AG10803 (cell line): Measurements from ENCODE around the gene DGKA.
A peak's percentile ranks its signal among the peaks of the same experiment; 100 is the strongest.
"Not testable (repeated sequence)": the region's sequence is repeated elsewhere in the genome, so short reads cannot be mapped to it uniquely, and the experiment has no call there.

Experiments used
- DNase-seq: peaks from one replicate; pipeline ENCODE4 v3.0.0; 2010; ENCODE audit warnings: low read depth
- H3K4me3 ChIP-seq: 2 replicates; pipeline ENCODE4 v1.5.1; 2011; ENCODE audit warnings: mild to moderate bottlenecking, low read length, control low read depth
- CTCF ChIP-seq: conservative IDR thresholded peaks from 2 replicates; pipeline ENCODE4 v1.5.1; 2011; ENCODE audit warnings: mild to moderate bottlenecking, low read length, control low read depth, inconsistent platforms

Gene DGKA

GRCh38 chr12:55991110-55991509 lies 60.1 kb downstream of the DGKA start:
- TF ChIP-seq CTCF, result no peak
- no peak for DNase-seq
- no peak overlapping the region for H3K4me3 ChIP-seq

GRCh38 chr12:55993230-55993853 lies 62.4 kb downstream of the DGKA start:
- DNase-seq, result no peak
- TF ChIP-seq CTCF, result no peak
- no peak overlapping the region for H3K4me3 ChIP-seq

- no peak for TF ChIP-seq CTCF
- no peak overlapping the region for H3K4me3 ChIP-seq
- no peak for DNase-seq
Measured at GRCh38 chr12:55995366-55995765, 64.4 kb downstream of the DGKA start.

GRCh38 chr12:55996201-55996714 lies 65.3 kb downstream of the DGKA start:
- peak overlapping the region; percentile 95 for H3K4me3 ChIP-seq
- peak; percentile 57 for DNase-seq
- peak; percentile 86 for TF ChIP-seq CTCF

GRCh38 chr12:55996715-55997534 lies 66.0 kb downstream of the DGKA start, which contains the start of gene SUOX:
SUOX (plus strand) TSS chr12:55997276; CDS start chr12:56002222, 4,946 bp downstream.
- H3K4me3 ChIP-seq, result peak within 1 kb of the TSS; percentile 95
- no peak for TF ChIP-seq CTCF
- DNase-seq, result peak; percentile 96

- peak overlapping the region; percentile 95 for H3K4me3 ChIP-seq
- DNase-seq, result no peak
- no peak for TF ChIP-seq CTCF
Measured at GRCh38 chr12:55997535-55997859, 66.5 kb downstream of the DGKA start.

- not testable (repeated sequence) for DNase-seq, H3K4me3 ChIP-seq
Measured at GRCh38 chr12:55999522-55999921, 68.6 kb downstream of the DGKA start.

- not testable (repeated sequence) for DNase-seq, H3K4me3 ChIP-seq
Measured at GRCh38 chr12:55999999-56000540, 69.1 kb downstream of the DGKA start.
